GM18873 (cell line): ENCODE measurements around the gene PIK3AP1.
"Not testable (repeated sequence)": the region's sequence is repeated elsewhere in the genome, so short reads cannot be mapped to it uniquely, and the experiment has no call there.

ENCODE experiments used
- ATAC-seq: cut with Tn5 transposase; IDR thresholded peaks from one replicate; pipeline ENCODE4 v1.9.1; 2021; ENCODE audit warnings: mild to moderate bottlenecking, moderate library complexity, moderate number of reproducible peaks; ENCODE audit not compliant: unreplicated experiment, low FRiP score

Gene PIK3AP1

GRCh38 chr10:96720422-96721206 is at the start of gene PIK3AP1:
TSS of gene PIK3AP1 (minus strand) at chr10:96720514. CDS start at chr10:96720394, 120 bp downstream.
- no peak for ATAC-seq

GRCh38 chr10:96768136-96768535 is 47.8 kb upstream of the PIK3AP1 start:
- ATAC-seq, result no peak

DNA sequence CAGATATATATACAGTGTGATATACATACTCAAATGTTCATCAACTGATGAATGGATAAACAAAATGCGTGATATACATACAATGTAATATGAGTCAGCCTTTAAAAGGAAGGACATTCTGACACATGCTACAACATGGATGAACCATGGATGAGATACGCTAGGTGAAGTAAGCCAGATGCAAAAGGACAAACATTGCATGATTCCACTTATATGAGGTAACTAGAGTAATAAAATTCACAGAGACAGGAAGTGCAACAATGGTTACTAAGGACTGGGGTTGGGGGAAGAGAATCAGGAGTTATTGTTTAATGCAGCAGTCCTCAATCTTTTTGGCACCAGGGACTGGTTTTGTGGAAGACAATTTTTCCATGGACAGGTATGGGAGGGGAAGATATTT is 47.3 kb upstream of the PIK3AP1 start:
- no peak for ATAC-seq

DNA sequence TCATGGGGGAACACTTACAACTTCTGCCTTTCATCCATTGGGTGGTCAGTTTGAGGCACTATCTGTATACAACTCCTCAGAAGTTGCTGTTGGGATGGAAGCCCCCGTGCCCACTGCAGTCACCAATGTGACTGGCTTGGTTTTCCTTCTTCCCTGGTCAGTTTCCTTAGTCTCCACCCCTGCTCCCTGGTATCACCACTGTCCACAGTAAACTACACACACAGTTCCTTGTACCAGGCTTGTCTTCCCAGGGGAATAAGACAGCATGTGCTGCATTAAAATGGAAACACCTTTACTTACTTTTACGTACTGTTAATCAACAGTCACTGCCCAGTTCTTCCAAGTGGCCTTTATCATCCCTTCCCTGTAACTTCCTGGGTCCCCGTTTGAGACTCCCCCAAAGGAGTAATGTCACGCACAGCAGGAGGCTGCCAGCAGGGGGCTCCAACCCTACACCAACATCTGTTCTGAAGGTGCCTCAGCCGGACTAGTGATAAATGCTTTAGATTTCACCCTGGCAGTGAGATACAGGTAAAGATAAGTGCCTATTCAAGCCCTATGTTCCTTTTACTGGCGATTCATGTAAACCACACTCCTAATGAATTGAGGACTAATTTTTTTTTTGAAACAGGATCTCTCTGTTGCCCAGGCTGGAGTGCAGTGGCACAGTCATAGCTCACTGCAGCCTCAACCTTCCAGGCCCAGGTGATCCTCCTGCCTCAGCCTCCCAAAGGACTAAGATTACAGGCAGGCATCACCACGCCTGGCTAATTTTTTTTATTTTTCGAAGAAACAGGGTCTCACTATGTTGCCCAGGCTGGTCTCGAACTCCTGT is 45.3 kb upstream of the PIK3AP1 start:
- no peak for ATAC-seq

DNA sequence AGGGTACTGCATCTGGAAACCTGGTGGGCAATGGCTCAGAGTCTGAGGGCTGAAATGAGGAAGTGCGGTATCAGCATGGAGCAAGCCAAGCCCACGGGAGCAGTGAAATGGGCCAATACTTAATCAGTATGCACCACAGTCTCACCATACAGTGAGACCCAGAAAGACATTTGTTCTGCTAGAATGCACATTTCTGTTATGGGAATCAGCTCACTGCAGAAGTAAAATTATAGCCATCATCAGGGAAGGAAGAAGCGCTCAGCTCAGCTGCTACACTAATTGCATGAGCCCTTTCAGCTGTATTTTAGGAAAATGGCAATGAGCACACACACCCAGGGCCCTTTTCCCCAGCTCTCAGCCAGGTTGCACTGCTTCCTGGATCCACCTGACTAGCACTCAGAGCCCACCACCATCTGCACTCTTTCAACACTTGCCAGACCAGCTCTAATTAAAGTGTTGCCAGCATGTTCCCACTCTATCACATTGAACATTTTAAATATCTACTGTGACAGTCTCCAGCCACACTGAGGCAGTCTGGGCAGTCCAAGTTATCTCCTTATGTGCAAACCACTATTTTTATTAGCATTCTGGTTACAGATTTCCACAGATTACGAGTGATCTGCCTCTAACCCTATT is 44.2 kb upstream of the PIK3AP1 start:
- ATAC-seq, result no peak

- peak; percentile 60 for ATAC-seq
Measured at GRCh38 chr10:96758423-96758822, 38.1 kb upstream of the PIK3AP1 start.

DNA sequence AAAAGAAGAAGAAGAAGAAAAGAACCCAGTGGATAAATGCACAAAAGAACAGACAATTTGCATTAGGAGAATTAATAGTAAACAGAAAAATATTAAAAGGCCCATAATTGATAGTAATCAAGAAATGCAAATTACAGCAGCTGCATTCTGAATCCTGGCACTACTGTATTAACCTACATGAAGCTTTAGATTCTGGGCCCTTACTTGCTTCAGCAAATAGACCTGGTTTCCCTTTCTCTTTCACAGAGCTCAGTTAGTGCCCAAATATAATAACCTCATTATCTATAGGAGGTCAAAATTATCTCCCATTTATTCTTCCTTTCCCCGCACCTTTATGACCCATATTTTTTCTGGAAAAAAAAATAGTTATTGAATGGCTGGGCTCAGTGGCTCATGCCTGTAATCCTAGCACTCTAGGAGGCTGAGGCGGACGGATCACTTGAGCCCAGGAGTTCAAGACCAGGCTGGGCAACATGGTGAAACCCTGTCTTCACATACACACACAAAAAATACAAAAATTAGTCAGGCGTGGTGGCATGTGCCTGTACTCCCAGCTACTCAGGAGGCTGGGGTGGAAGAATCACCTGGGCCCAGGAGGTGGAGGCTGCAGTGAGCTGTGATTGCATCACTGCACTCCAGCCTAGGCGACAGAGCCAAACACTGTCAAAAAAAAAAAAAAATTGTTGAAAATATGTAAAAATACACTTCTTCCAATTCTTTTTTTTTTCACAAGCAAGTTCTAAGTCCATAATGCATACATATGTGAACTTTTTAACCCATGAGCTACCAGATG is 36.0 kb upstream of the PIK3AP1 start:
- no peak for ATAC-seq

DNA sequence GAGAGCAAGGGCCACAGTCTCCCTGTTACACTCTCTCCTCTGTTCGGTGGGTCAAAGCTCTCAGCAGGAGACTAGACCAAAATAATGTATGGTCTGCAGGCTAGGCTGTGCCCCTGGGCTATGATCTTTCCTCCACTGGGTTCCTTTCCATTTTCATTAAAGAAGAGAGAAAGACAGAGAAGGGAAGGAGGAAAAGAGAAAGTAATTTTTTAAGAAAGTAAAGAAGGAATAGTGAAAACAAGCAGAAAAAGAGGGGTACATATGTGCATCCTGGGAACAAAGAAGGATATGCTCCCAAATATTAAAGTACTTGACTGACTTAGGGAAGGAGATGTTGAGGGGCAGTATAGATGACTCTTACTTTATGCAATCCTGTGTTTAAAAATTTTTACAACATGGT is 33.6 kb upstream of the PIK3AP1 start:
- no peak for ATAC-seq

DNA sequence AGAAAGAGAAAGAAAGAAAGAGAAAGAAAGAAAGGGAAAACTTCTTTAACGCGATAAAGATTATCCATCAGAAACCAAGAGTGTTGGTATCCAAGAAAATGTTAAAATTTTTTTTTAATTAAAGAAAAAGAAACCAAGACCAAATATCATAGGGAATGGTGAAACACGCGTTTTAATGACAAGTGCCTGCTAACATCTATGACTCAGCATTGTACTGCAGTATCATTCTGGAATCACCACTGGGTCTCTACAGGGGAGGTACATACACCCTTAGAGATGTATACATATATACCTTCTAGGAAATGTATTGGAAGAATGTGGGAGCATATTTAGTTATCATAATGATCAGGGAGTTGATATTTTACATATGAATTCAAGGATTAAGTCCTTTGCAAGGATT is 32.1 kb upstream of the PIK3AP1 start:
- no peak for ATAC-seq

DNA sequence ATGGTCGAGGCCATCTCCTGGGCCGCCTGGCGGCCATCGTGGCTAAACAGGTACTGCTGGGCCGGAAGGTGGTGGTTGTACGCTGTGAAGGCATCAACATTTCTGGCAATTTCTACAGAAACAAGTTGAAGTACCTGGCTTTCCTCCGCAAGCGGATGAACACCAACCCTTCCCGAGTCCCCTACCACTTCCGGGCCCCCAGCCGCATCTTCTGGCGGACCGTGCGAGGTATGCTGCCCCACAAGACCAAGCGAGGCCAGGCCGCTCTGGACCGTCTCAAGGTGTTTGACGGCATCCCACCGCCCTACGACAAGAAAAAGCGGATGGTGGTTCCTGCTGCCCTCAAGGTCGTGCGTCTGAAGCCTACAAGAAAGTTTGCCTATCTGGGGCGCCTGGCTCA is 30.0 kb upstream of the PIK3AP1 start:
- ATAC-seq, result not testable (repeated sequence)

GRCh38 chr10:96747734-96748550 is 27.6 kb upstream of the PIK3AP1 start:
- ATAC-seq, result peak; percentile 76

- no peak for ATAC-seq
Measured at GRCh38 chr10:96746503-96746902, 26.2 kb upstream of the PIK3AP1 start.

- no peak for ATAC-seq
Measured at GRCh38 chr10:96745950-96746349, 25.6 kb upstream of the PIK3AP1 start.

DNA sequence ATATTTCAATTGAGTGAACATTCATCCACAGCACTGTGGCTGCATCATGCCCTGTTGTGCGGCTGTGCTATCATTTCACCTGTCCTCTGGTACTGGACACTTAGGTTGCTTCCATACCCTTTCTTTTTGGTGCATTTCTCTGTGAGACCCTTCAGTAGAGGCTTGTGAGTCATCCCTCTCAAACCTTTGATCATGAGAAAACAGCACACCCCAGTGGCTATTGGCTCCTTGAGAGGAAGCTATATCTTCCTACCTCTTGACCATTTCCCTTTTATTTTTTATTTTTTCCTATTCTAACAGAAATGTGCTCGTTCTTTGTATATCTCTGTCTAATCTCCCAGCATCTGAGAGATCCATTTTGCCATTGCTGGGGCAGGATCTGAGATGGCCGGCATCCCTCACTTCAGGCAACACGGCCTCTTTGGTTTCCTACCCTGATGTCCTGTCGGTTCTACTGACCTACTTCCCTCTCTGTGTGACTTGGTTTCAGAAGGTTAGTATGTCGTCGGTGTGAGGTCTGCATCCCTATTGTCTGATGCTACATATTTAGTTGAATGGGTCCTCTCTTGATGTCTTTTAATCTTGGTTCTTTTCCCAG is 23.8 kb upstream of the PIK3AP1 start:
- no peak for ATAC-seq

GRCh38 chr10:96741557-96741956 is 21.2 kb upstream of the PIK3AP1 start:
- not testable (repeated sequence) for ATAC-seq

- no peak for ATAC-seq
Measured at GRCh38 chr10:96740579-96741281, 20.4 kb upstream of the PIK3AP1 start.

DNA sequence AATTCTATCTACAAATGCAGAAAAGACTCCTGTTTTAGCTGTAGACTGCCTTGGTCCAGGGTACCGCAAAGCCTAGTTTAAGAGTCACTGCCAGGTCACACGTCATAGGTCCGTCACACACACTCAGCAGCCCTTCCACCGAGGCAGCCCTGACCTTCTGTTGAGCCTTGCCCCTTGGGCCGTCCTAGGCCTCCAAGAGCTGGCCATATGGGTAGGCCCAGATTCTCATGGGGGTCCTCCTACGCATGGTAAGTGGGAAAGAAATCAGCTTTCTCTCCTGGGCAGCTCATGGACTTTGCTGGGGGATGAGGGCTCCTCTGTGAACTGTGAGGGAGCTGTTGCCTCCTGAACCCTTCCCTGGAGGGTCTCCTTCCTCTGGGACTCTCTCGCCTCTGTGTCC is 19.8 kb upstream of the PIK3AP1 start:
- ATAC-seq, result no peak

DNA sequence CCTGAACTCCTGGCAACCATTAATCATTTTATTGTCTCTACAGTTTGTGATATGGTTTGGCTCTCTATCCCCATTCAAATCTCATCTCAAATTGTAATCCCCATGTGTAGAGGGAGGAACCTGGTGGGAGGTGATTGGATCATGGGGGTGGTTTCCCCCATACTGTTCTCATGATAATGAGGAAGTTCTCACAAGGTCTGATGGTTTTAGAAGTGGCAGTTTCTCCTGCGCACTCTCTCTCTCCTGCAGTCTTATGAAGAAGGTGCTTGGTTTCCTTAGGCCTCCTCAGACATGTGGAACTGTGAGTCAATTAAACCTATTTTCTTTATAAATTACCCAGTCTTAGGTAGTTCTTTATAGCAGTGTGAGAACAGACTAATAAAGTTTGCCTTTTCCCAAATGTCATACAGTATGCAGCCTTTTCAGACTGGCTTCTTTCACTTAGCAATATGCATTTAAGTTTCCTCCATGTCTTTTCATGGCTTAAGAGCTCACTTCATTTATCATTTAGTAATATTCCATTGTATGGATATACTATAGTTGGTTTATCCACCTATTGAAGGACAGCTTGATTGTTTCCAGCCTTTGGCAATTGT is 17.1 kb upstream of the PIK3AP1 start:
- not testable (repeated sequence) for ATAC-seq
